IPS-15b (cell line): Measurements from ENCODE around the gene MYO10.

Source experiments
- H3K27me3 ChIP-seq: one replicate; pipeline ENCODE4 v1.6.1; 2013; ENCODE audit warnings: low read length; ENCODE audit not compliant: control insufficient read depth, insufficient read depth
- H3K36me3 ChIP-seq: one replicate; pipeline ENCODE4 v1.6.1; 2013; ENCODE audit warnings: low read length; ENCODE audit not compliant: control insufficient read depth, insufficient read depth
- H3K4me1 ChIP-seq: one replicate; pipeline ENCODE4 v1.6.1; 2013; ENCODE audit warnings: mild to moderate bottlenecking, low read length; ENCODE audit not compliant: control insufficient read depth, insufficient read depth
- H3K4me3 ChIP-seq: one replicate; pipeline ENCODE4 v1.5.1; 2013; ENCODE audit warnings: low read depth, low read length
- H3K9ac ChIP-seq: one replicate; pipeline ENCODE4 v1.6.1; 2013; ENCODE audit warnings: low read depth, mild to moderate bottlenecking, low read length
- H3K9me3 ChIP-seq: one replicate; pipeline ENCODE4 v1.6.1; 2013; ENCODE audit warnings: mild to moderate bottlenecking, low read length; ENCODE audit not compliant: control insufficient read depth, insufficient read depth

Gene MYO10

GRCh38 chr5:16619136-16619535 lies 317.0 kb downstream of the MYO10 start:
- Histone ChIP-seq H3K4me1 (peaks cover 5% of the 10 kb centered on the region), H3K4me3 (no peak overlapping the region), H3K9ac (no peak overlapping the region), H3K27me3 (peaks cover 44% of the 10 kb centered on the region), H3K36me3 (no peaks in the 10 kb centered on the region), H3K9me3 (no peaks in the 10 kb centered on the region)

DNA sequence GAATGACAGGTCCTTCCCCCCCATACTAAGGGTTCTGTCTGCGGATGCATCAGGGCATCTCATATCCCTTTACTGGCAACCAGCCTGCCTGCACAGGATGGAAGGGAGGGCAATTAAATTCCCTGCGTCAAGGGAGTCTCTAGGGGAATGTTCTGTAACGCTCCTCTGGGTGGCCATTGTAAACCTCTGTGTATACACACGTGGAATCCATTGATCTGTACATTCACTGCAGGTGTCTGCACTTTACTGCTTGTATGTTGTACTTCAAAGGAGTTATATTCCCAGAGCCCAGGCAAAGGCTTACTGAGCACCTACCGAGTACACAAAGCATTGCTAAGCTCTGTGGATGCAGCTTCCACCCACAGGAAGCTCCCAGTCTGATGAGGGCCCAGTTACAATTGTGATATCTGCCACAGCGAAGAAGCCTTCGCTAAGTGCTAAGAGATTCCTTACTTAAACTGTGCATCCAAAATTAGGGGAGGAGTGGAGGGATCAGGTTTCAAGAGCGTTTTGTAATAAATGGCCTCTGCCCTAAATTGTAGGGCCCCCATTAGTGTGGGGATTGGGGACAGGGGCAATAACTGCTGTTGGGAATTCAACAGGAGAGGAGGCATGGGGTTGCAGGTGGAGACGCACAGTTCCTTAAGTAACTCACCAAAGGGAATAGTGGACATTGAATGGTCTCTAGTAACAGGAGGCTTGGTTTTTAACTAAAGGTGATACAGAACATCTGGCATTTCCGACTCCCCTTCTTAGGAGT lies 317.8 kb downstream of the MYO10 start:
- H3K27me3 ChIP-seq: peaks cover 44% of the 10 kb centered on the region
- no peaks in the 10 kb centered on the region for H3K36me3 ChIP-seq
- H3K9ac ChIP-seq: no peak overlapping the region
- H3K9me3 ChIP-seq: no peaks in the 10 kb centered on the region
- H3K4me3 ChIP-seq: no peak overlapping the region
- H3K4me1 ChIP-seq: peaks cover 5% of the 10 kb centered on the region

DNA sequence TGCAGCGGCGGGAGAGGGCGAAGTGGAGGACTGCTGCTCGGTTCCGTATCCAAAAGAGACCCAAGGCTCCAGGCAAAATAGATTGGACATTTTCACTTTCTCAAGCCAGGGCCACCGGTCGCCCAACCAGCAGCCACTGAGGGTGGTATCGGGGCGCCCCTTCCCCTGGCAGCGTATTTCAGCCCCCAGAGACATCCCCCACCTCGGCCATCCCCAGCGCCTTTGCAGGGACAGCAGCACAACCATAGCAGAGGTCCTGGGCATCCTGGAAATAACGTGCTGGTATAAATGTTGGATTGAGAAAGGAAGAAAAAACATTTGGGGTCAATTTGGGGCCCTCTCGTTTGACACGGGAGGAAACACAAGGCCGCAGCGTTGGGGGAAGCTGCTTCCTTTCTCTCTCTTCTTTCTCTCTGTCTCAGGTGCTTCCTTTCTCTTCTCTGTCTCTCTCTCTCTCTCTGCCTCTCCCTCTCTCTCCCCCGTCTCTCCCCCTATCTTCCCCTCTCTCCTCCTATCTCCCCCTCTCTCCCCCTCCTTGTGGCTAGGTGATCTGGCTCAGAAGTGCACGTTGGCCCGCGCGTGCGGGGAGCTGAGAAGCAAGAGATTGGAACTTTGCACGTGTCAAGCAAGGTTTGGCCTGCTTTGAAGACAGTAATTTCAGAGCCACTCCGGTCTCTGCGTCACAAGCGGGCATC lies 318.7 kb downstream of the MYO10 start:
- peaks cover 5% of the 10 kb centered on the region for H3K4me1 ChIP-seq
- no peak overlapping the region for H3K9ac ChIP-seq
- peaks cover 44% of the 10 kb centered on the region for H3K27me3 ChIP-seq

DNA sequence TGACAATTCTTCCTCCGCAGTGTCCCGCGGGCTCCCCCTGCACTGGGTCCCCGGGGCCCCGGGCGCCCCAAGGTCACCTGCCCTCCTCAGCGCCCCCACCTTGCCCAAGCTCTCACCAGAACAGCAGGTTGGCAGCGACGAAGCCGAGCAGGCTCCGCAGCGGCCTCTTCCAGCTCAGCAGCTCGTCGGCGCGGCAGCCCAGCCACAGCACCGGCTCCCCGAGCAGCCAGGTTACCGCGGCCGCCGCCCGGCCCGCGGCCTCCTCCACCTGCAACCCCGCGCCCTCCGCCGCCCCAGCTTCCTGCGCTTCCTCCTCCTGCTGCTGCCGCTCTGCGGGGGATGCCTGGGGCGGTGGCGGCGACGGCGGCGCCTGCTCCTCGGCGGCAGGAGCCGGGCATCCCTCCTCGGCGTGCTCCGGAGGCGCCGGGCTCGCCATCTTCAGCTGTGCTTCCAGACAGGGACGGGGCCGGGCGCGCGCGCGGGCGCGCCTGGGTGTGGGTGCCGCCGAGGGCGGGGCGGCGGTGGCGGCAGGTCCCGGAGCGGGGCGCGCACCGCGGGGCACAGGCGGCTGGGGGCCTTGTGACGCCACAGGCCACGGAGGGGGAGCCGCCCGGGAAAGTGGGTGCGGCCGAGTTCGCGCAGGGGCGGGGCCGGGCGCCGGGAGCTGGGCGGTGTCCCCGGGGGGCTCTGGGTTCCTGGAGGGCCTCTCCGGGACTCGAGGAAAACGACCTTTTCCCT lies 319.4 kb downstream of the MYO10 start, which contains the start of gene RETREG1:
RETREG1 (minus strand) TSS at position 462 of the 738 bp plus-strand sequence; CDS start at position 436, 26 bp downstream.
- Histone ChIP-seq H3K9ac (peak within 1 kb of the TSS; percentile 16), H3K4me1 (peaks cover 5% of the 10 kb centered on the region), H3K27me3 (peaks cover 44% of the 10 kb centered on the region), H3K9me3 (no peaks in the 10 kb centered on the region), H3K4me3 (peak within 1 kb of the TSS; percentile 82), H3K36me3 (no peaks in the 10 kb centered on the region)

More for the DNA sequence above, 318.7 kb downstream of the MYO10 start:
- H3K4me3 ChIP-seq: peak overlapping the region; percentile 82
- H3K9me3 ChIP-seq: no peaks in the 10 kb centered on the region
- H3K36me3 ChIP-seq: no peaks in the 10 kb centered on the region

DNA sequence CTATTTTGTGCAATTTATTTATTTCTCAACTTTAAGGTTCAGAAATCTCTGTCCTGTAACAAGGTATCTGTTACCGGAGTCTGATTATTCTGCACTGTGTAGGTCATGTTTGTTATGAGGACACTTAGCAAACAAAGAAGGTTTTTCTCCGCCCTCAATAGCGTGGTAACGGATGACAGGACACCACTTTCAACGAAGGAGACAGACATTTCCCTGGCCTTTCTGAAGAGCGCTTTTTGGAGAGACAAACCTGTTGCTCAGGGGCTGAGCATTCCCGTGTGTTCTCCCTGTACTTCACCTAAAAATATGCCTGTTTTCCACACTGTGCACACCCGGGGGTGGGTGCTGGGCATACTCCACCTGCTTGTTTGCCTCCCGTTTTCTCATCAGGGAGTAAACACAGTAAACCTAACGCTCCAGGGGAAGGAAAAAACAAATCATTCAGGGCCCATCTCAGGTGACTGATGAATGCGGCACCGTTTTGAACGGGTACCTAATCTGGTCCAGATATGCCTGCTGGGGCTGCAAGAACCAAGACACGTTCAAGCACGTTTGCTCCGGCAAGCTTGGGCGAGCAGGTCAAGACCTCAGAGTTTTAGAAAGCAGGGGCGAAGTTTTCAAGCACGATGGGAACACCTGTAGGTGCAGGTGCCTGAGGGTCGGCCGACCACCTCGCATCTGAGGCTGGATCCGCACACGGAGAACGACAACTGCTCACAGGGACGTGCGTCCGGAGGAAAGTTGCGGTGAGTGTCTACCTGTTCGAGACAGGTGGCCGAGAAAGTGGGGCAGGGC lies 320.1 kb downstream of the MYO10 start:
- Histone ChIP-seq H3K4me1 (peaks cover 5% of the 10 kb centered on the region), H3K36me3 (no peaks in the 10 kb centered on the region), H3K4me3 (peak overlapping the region; percentile 82), H3K27me3 (peaks cover 41% of the 10 kb centered on the region), H3K9ac (peak overlapping the region; percentile 16), H3K9me3 (no peaks in the 10 kb centered on the region)

DNA sequence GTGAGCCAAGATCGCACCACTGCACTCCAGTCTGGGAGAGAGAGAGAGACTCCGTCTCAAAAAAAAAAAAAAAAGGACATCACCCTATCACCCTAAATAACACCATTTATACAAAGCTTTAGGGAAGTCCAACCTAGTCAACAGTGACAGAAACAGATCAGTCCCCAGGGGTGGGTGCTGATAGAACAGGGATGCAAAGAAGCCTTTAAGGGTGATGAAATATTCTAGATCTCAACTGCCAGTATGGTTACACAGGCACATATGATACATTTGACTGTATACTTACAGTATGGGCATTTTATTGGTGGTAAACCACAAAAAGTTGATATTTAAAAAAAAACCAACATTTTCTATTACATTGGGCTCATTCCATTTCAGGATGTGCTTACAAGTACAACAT lies 324.1 kb downstream of the MYO10 start:
- H3K9ac ChIP-seq: no peak overlapping the region
- no peak overlapping the region for H3K4me3 ChIP-seq
- H3K9me3 ChIP-seq: no peaks in the 10 kb centered on the region
- H3K4me1 ChIP-seq: peaks cover 5% of the 10 kb centered on the region
- peaks cover 17% of the 10 kb centered on the region for H3K27me3 ChIP-seq
- no peaks in the 10 kb centered on the region for H3K36me3 ChIP-seq
